Measurements from ENCODE around the gene PAIP2. TPM values are rescaled to one million over a fixed set of nuclear protein-coding genes. Genes with fewer than 3 reads are reported as not detected.

Gene PAIP2
- total RNA-seq, 1 donor from 2014 or later, result 103 TPM

- Mint-ChIP-seq H3K27me3 (ENCODE audit: low read depth) (no peaks in the 10 kb centered on the region), H3K4me3 (no peak overlapping the region)
Measured at GRCh38 chr5:139413963-139414362, 72.3 kb downstream of the PAIP2 start.

GRCh38 chr5:139414581-139415130, 73.0 kb downstream of the PAIP2 start:
- Mint-ChIP-seq H3K4me1 (no peaks in the 10 kb centered on the region), H3K36me3 (ENCODE audit: low read depth) (peaks cover 6% of the 10 kb centered on the region), H3K27me3 (ENCODE audit: low read depth) (no peaks in the 10 kb centered on the region), H3K27ac (ENCODE audit: unreplicated experiment) (no peak overlapping the region), H3K9me3 (no peaks in the 10 kb centered on the region), H3K4me3 (no peak overlapping the region)
- no peak for DNase-seq (ENCODE audit: low read depth, low spot score)
- TF ChIP-seq CTCF (conservative IDR thresholded peaks at IDR 0.05), result no peak

More at GRCh38 chr5:139413963-139414362, 72.3 kb downstream of the PAIP2 start:
- H3K9me3 Mint-ChIP-seq, result no peaks in the 10 kb centered on the region
- H3K4me1 Mint-ChIP-seq, result no peaks in the 10 kb centered on the region
- H3K36me3 Mint-ChIP-seq (ENCODE audit: low read depth), result peaks cover 4% of the 10 kb centered on the region
- TF ChIP-seq CTCF (conservative IDR thresholded peaks at IDR 0.05), result no peak
- no peak overlapping the region for H3K27ac Mint-ChIP-seq (ENCODE audit: unreplicated experiment)
- DNase-seq (ENCODE audit: low read depth, low spot score), result no peak

- no peak for TF ChIP-seq CTCF (conservative IDR thresholded peaks at IDR 0.05)
- Mint-ChIP-seq H3K27me3 (ENCODE audit: low read depth) (no peaks in the 10 kb centered on the region), H3K27ac (ENCODE audit: unreplicated experiment) (no peak overlapping the region), H3K36me3 (ENCODE audit: low read depth) (peaks cover 6% of the 10 kb centered on the region), H3K9me3 (no peaks in the 10 kb centered on the region), H3K4me3 (no peak overlapping the region), H3K4me1 (no peaks in the 10 kb centered on the region)
- DNase-seq (ENCODE audit: low read depth, low spot score), result no peak
Measured at GRCh38 chr5:139415221-139415861, 73.7 kb downstream of the PAIP2 start.

GRCh38 chr5:139415869-139416268, 74.2 kb downstream of the PAIP2 start:
- TF ChIP-seq CTCF (conservative IDR thresholded peaks at IDR 0.05), result no peak
- no peak overlapping the region for H3K27ac Mint-ChIP-seq (ENCODE audit: unreplicated experiment)
- no peaks in the 10 kb centered on the region for H3K27me3 Mint-ChIP-seq (ENCODE audit: low read depth)
- no peak for DNase-seq (ENCODE audit: low read depth, low spot score)
- no peaks in the 10 kb centered on the region for H3K9me3 Mint-ChIP-seq
- H3K4me3 Mint-ChIP-seq, result no peak overlapping the region
- H3K36me3 Mint-ChIP-seq (ENCODE audit: low read depth), result peaks cover 6% of the 10 kb centered on the region
- no peaks in the 10 kb centered on the region for H3K4me1 Mint-ChIP-seq

GRCh38 chr5:139416651-139417050, 75.0 kb downstream of the PAIP2 start:
- H3K27me3 Mint-ChIP-seq (ENCODE audit: low read depth), result no peaks in the 10 kb centered on the region
- H3K36me3 Mint-ChIP-seq (ENCODE audit: low read depth), result peaks cover 6% of the 10 kb centered on the region
- H3K4me1 Mint-ChIP-seq, result no peaks in the 10 kb centered on the region
- H3K4me3 Mint-ChIP-seq, result no peak overlapping the region
- H3K9me3 Mint-ChIP-seq, result no peaks in the 10 kb centered on the region
- no peak for TF ChIP-seq CTCF (conservative IDR thresholded peaks at IDR 0.05)
- no peak for DNase-seq (ENCODE audit: low read depth, low spot score)
- no peak overlapping the region for H3K27ac Mint-ChIP-seq (ENCODE audit: unreplicated experiment)
